Measurements from ENCODE around the gene GDF15.

GRCh38 chr19:18357041-18357440, 28.9 kb upstream of the GDF15 start:
- TF ChIP-seq, protein P1, sequence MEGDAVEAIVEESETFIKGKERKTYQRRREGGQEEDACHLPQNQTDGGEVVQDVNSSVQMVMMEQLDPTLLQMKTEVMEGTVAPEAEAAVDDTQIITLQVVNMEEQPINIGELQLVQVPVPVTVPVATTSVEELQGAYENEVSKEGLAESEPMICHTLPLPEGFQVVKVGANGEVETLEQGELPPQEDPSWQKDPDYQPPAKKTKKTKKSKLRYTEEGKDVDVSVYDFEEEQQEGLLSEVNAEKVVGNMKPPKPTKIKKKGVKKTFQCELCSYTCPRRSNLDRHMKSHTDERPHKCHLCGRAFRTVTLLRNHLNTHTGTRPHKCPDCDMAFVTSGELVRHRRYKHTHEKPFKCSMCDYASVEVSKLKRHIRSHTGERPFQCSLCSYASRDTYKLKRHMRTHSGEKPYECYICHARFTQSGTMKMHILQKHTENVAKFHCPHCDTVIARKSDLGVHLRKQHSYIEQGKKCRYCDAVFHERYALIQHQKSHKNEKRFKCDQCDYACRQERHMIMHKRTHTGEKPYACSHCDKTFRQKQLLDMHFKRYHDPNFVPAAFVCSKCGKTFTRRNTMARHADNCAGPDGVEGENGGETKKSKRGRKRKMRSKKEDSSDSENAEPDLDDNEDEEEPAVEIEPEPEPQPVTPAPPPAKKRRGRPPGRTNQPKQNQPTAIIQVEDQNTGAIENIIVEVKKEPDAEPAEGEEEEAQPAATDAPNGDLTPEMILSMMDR (IDR thresholded peaks at IDR 0.05; ENCODE audit: low read depth, low read length, missing input control), result no peak
- no peak for TF ChIP-seq ATF3 (IDR thresholded peaks at IDR 0.05)
